Amniotic epithelial cell (primary cell): ENCODE results near the gene MOAP1.
"Not testable (repeated sequence)": the region's sequence is repeated elsewhere in the genome, so short reads cannot be mapped to it uniquely, and the experiment has no call there.

ENCODE experiments used
- DNase-seq: peaks from one replicate; pipeline ENCODE4 v3.0.0-alpha.2; 2010; ENCODE audit warnings: low read depth

Gene MOAP1

GRCh38 chr14:93183596-93184317, 940 bp downstream of the MOAP1 start:
- DNase-seq = no peak

GRCh38 chr14:93175492-93175891, 9.2 kb downstream of the MOAP1 start:
- DNase-seq = no peak

GRCh38 chr14:93174731-93175130, 10.0 kb downstream of the MOAP1 start:
- not testable (repeated sequence) for DNase-seq

- DNase-seq = peak; percentile 25
These were observed 10.7 kb downstream of the MOAP1 start for GRCh38 chr14:93173943-93174395.

- peak; percentile 62 for DNase-seq
These were observed 13.3 kb downstream of the MOAP1 start for GRCh38 chr14:93171376-93171775.

- not testable (repeated sequence) for DNase-seq
These were observed 14.6 kb downstream of the MOAP1 start for GRCh38 chr14:93170141-93170540.

GRCh38 chr14:93169619-93170018, 15.1 kb downstream of the MOAP1 start:
- DNase-seq = not testable (repeated sequence)

GRCh38 chr14:93168610-93169009, 16.1 kb downstream of the MOAP1 start:
- DNase-seq = peak; percentile 21

- not testable (repeated sequence) for DNase-seq
These were observed 19.1 kb downstream of the MOAP1 start for GRCh38 chr14:93165271-93166265.

- DNase-seq = no peak
These were observed 21.1 kb downstream of the MOAP1 start for GRCh38 chr14:93163564-93163963.

GRCh38 chr14:93161411-93161940, 23.2 kb downstream of the MOAP1 start:
- DNase-seq = no peak

- peak; percentile 7 for DNase-seq
These were observed 24.3 kb downstream of the MOAP1 start for GRCh38 chr14:93160353-93160801.

GRCh38 chr14:93159625-93160352, 24.9 kb downstream of the MOAP1 start:
- not testable (repeated sequence) for DNase-seq

GRCh38 chr14:93158349-93158748, 26.3 kb downstream of the MOAP1 start:
- not testable (repeated sequence) for DNase-seq

- DNase-seq = no peak
These were observed 27.9 kb downstream of the MOAP1 start for GRCh38 chr14:93156693-93157369.

- DNase-seq = peak; percentile 37
These were observed 29.0 kb downstream of the MOAP1 start for GRCh38 chr14:93155667-93156066.

- DNase-seq = peak; percentile 18
These were observed 31.6 kb downstream of the MOAP1 start for GRCh38 chr14:93153121-93153520.

- peak; percentile 13 for DNase-seq
These were observed 34.2 kb downstream of the MOAP1 start for GRCh38 chr14:93150227-93151208.

GRCh38 chr14:93148979-93149378, 35.7 kb downstream of the MOAP1 start:
- DNase-seq = no peak

GRCh38 chr14:93146119-93146518, 38.6 kb downstream of the MOAP1 start:
- no peak for DNase-seq
